Neural crest cell (in vitro differentiated cells): ENCODE measurements around the gene MDN1. TPM values are rescaled to one million over a fixed set of nuclear protein-coding genes. Genes with fewer than 3 reads are reported as not detected.

ENCODE experiments used
- DNase-seq: peaks from one replicate; pipeline ENCODE4 v3.0.0; 2021; ENCODE audit warnings: low read depth, mixed read lengths, low spot score
- H3K27ac Mint-ChIP-seq: one replicate; pipeline ENCODE4 v1.8.0; 2021; ENCODE audit warnings: mild to moderate bottlenecking, mixed read lengths; ENCODE audit not compliant: unreplicated experiment
- H3K27me3 Mint-ChIP-seq: 2 replicates; pipeline ENCODE4 v1.8.0; 2021; ENCODE audit warnings: low read depth, mild to moderate bottlenecking, mixed read lengths
- H3K36me3 Mint-ChIP-seq: 2 replicates; pipeline ENCODE4 v1.8.0; 2021; ENCODE audit warnings: low read depth, mild to moderate bottlenecking, mixed read lengths
- H3K4me1 Mint-ChIP-seq: 2 replicates; pipeline ENCODE4 v1.8.0; 2021; ENCODE audit warnings: mixed read lengths
- H3K4me3 Mint-ChIP-seq: one replicate; pipeline ENCODE4 v1.8.0; 2021; ENCODE audit warnings: mild to moderate bottlenecking, mixed read lengths
- H3K9me3 Mint-ChIP-seq: 2 replicates; pipeline ENCODE4 v1.8.0; 2021; ENCODE audit warnings: mixed read lengths
- CTCF ChIP-seq: fragments of 200-600 bp; sonication (generic); conservative IDR thresholded peaks from 2 replicates; pipeline ENCODE4 v1.5.0; 2021; ENCODE audit warnings: antibody characterized with exemption, mild to moderate bottlenecking
- total RNA-seq: library from RNA; stranded (reverse); gene quantifications from 2 replicates; pipeline ENCODE4 v1.2.1, GENCODE V29; 2021

The MDN1 gene
- total RNA-seq, 1 donor from 2014 or later: 49.0 TPM

- H3K27me3 Mint-ChIP-seq: no peaks in the 10 kb centered on the region
- no peak overlapping the region for H3K27ac Mint-ChIP-seq
- H3K9me3 Mint-ChIP-seq: no peaks in the 10 kb centered on the region
- no peak for TF ChIP-seq CTCF
- H3K4me3 Mint-ChIP-seq: no peak overlapping the region
- DNase-seq: no peak
- H3K36me3 Mint-ChIP-seq: peaks cover 18% of the 10 kb centered on the region
- H3K4me1 Mint-ChIP-seq: no peaks in the 10 kb centered on the region
Measured at GRCh38 chr6:89657445-89658158, 162.0 kb downstream of the MDN1 start.

GRCh38 chr6:89655122-89655521 lies 164.5 kb downstream of the MDN1 start:
- no peaks in the 10 kb centered on the region for H3K27me3 Mint-ChIP-seq
- no peaks in the 10 kb centered on the region for H3K4me1 Mint-ChIP-seq
- no peak overlapping the region for H3K4me3 Mint-ChIP-seq
- no peak for DNase-seq
- H3K27ac Mint-ChIP-seq: no peak overlapping the region
- peaks cover 15% of the 10 kb centered on the region for H3K36me3 Mint-ChIP-seq
- H3K9me3 Mint-ChIP-seq: no peaks in the 10 kb centered on the region
- TF ChIP-seq CTCF: no peak

- Mint-ChIP-seq H3K27ac (peak overlapping the region; percentile 27), H3K9me3 (no peaks in the 10 kb centered on the region), H3K27me3 (no peaks in the 10 kb centered on the region), H3K4me3 (no peak overlapping the region), H3K36me3 (peaks cover 10% of the 10 kb centered on the region), H3K4me1 (no peaks in the 10 kb centered on the region)
- TF ChIP-seq CTCF: no peak
- DNase-seq: no peak
Measured at GRCh38 chr6:89650579-89650978, 169.0 kb downstream of the MDN1 start.

GRCh38 chr6:89649682-89650081 lies 169.9 kb downstream of the MDN1 start:
- H3K9me3 Mint-ChIP-seq: no peaks in the 10 kb centered on the region
- H3K36me3 Mint-ChIP-seq: peaks cover 13% of the 10 kb centered on the region
- no peak overlapping the region for H3K27ac Mint-ChIP-seq
- H3K4me1 Mint-ChIP-seq: peaks cover 4% of the 10 kb centered on the region
- DNase-seq: no peak
- H3K27me3 Mint-ChIP-seq: no peaks in the 10 kb centered on the region
- no peak for TF ChIP-seq CTCF
- H3K4me3 Mint-ChIP-seq: no peak overlapping the region

- Mint-ChIP-seq H3K36me3 (peaks cover 23% of the 10 kb centered on the region), H3K27me3 (no peaks in the 10 kb centered on the region), H3K27ac (no peak overlapping the region), H3K4me3 (no peak overlapping the region), H3K9me3 (no peaks in the 10 kb centered on the region), H3K4me1 (peaks cover 29% of the 10 kb centered on the region)
- no peak for TF ChIP-seq CTCF
- DNase-seq: no peak
Measured at GRCh38 chr6:89644864-89645263, 174.7 kb downstream of the MDN1 start.
